ENCODE results near the gene ELMO1.

DNA sequence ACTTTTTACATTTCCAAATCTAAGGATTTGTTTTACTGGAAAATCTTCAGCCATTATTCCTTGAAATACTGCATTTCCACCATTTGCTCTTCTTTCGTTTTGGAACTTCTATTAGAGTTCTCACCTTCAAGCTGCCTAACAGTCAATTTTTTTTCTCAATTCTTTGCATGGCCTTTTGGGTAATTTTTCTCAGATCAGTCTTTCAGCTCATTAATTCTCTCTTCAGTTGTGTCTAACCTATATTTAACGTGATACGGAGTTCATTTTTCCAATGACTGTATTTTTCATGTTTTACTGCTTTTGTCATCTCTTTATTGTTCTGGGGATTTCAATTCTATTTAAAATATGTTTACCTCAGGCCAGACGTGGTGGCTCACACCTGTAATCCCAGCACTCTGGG is 600.7 kb downstream of the ELMO1 start:
- TF ChIP-seq, protein P1, sequence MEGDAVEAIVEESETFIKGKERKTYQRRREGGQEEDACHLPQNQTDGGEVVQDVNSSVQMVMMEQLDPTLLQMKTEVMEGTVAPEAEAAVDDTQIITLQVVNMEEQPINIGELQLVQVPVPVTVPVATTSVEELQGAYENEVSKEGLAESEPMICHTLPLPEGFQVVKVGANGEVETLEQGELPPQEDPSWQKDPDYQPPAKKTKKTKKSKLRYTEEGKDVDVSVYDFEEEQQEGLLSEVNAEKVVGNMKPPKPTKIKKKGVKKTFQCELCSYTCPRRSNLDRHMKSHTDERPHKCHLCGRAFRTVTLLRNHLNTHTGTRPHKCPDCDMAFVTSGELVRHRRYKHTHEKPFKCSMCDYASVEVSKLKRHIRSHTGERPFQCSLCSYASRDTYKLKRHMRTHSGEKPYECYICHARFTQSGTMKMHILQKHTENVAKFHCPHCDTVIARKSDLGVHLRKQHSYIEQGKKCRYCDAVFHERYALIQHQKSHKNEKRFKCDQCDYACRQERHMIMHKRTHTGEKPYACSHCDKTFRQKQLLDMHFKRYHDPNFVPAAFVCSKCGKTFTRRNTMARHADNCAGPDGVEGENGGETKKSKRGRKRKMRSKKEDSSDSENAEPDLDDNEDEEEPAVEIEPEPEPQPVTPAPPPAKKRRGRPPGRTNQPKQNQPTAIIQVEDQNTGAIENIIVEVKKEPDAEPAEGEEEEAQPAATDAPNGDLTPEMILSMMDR (IDR thresholded peaks at IDR 0.05) = no peak
- TF ChIP-seq POLR2A (IDR thresholded peaks at IDR 0.05) = no peak

Data from adrenal gland (tissue), 5 donors.